ENCODE measurements around the gene EIF4B. TPM values are rescaled to one million over a fixed set of nuclear protein-coding genes. Genes with fewer than 3 reads are reported as not detected.

EIF4B gene
- total RNA-seq, 1 donor from 2014 or later = 1,381 TPM

- peak; percentile 48 for DNase-seq
Measured at GRCh38 chr12:53047221-53048032, 41.2 kb downstream of the EIF4B start.

- DNase-seq = peak; percentile 47
Measured at GRCh38 chr12:53048033-53048779, 42.0 kb downstream of the EIF4B start.

- DNase-seq = no peak
Measured at GRCh38 chr12:53048780-53049401, 42.6 kb downstream of the EIF4B start.

GRCh38 chr12:53049571-53050318 is 43.5 kb downstream of the EIF4B start, which contains the start of gene TNS2:
Gene TNS2 (plus strand): TSS chr12:53050065. CDS start chr12:53050186, 121 bp downstream.
- no peak for DNase-seq

- no peak for DNase-seq
Measured at GRCh38 chr12:53050426-53051057, 44.3 kb downstream of the EIF4B start.

DNA sequence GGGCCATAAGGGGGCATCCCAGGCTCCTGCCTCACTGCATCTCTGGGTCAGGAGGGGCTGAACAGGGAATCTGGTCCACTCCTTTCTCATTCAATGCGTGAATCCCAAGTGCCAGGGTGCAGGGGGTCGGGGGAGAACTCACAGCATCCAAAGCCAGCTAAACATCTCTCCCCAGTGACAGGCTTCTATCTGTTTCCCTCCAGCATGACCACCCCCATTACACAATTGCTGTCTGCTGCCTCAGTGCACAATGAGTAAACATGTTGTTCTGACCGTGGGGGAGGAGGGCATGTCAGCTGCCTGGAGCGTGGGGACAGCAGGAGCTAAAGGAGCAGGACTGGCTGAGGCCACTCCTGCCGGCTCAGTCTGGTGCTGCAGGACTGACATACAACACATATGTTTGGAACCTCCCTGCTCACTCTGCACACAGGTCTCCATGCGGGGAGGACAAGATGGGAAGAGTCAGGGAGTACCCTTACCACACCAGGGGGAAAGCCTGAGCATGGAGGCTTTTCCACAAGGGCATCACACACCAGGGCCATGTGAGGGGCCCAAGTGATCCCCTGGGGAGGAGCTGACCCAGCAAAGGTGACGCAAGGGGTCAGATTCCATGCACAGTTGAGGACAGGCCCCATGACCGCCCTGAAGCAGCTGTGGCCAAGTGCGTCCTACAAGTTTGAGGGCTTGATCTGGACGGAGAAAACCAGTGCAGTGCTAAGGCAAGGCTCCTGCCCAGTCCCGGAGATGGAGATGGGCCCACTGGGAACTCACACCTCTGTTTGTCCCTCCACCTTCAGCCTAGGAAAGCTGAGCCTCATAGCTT is 45.0 kb downstream of the EIF4B start:
- peak; percentile 85 for DNase-seq

- DNase-seq = no peak
Measured at GRCh38 chr12:53051881-53052412, 45.7 kb downstream of the EIF4B start.

- DNase-seq = peak; percentile 79
Measured at GRCh38 chr12:53052419-53053217, 46.4 kb downstream of the EIF4B start.

- DNase-seq = no peak
Measured at GRCh38 chr12:53053218-53054111, 47.2 kb downstream of the EIF4B start.

GRCh38 chr12:53054112-53054878 is 48.0 kb downstream of the EIF4B start:
- DNase-seq = peak; percentile 95

- no peak for DNase-seq
Measured at GRCh38 chr12:53055471-53056266, 49.4 kb downstream of the EIF4B start.

DNA sequence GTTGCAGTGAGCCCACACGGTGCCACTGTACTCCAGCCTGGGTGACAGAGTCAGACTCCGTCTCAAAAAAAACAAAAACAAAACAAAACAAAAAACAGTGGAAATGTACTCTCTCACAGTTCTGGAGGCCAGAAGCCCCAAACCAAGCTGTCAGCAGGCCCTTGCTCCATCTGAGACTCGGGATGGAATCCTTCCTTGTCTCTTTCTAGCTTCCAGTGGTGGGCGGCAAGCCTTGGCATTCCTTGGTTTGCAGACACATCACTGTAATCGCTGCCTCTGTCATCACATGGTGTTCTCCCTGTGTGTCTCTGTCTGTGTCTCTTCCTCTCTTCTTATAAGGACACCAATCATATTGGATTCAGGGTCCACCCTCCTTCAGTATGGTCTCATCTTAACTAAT is 50.0 kb downstream of the EIF4B start:
- DNase-seq = peak; percentile 27

DNA sequence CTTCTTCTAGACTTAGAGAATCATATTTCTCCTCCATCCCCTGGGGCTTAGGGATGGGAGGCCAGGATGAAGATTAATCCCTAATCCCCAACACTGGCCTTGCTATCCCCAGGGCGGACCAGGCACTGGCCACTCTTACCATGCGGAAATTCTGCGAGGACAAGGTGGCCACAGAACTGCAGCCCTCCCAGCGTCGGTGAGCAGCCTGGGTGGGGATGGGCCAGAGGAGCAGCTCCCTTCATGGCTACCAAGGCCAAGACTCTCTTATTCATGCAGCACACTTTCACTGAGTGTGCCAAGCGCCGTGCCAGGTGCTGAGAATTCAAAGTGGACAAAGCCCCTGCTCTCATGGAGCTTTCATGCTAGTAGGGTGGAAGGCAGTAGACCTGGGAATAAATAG is 50.6 kb downstream of the EIF4B start:
- DNase-seq = no peak

GRCh38 chr12:53057816-53058500 is 51.7 kb downstream of the EIF4B start:
- no peak for DNase-seq

DNA sequence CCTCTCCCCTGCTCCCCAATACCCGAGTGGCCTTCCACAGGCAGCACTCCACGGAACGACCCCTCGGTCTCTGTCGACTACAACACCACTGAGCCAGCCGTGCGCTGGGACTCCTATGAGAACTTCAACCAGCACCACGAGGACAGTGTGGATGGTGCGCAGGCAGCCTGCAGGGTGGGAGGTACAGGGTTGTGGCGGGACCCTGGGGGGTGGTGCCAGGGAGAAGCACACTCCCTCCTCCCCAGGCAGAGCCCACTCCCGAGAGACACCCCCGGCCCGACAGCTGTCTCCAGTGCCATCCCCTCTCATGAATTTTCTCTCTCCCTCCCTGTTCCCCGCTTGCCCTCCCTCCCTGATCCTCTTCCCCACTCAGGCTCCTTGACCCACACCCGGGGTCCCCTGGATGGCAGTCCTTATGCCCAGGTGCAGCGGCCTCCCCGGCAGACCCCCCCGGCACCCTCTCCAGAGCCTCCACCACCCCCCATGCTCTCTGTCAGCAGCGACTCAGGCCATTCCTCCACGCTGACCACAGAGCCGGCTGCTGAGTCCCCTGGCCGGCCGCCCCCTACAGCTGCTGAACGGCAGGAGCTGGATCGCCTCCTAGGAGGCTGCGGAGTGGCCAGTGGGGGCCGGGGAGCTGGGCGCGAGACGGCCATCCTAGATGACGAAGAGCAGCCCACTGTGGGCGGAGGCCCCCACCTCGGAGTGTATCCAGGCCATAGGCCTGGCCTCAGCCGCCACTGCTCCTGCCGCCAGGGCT is 52.6 kb downstream of the EIF4B start:
- no peak for DNase-seq
